Ovary (tissue), 9 donors: ENCODE measurements around the gene PODXL2. TPM values are rescaled to one million over a fixed set of nuclear protein-coding genes. Genes with fewer than 3 reads are reported as not detected.

Source experiments
- DNase-seq, 5 donors: peaks; one replicate each; pipeline ENCODE4 v3.0.0-alpha.2; 2019 to 2020
- H3K27ac ChIP-seq, 2 donors: fragments of 200-600 bp; one replicate each; pipeline versions ENCODE4 v1.5.1 to v1.8.0; 2019 to 2022
- H3K27me3 ChIP-seq: fragments of 200-600 bp; one replicate; pipeline ENCODE4 v1.8.0; 2022
- H3K36me3 ChIP-seq: fragments of 200-600 bp; sonication (generic); one replicate; pipeline ENCODE4 v1.5.1; 2019
- H3K4me1 ChIP-seq: one replicate; pipeline ENCODE4 v1.8.1; 2013; ENCODE audit warnings: mild to moderate bottlenecking, moderate library complexity; ENCODE audit not compliant: insufficient read depth
- H3K4me3 ChIP-seq: fragments of 200-600 bp; sonication (generic); one replicate; pipeline ENCODE4 v1.5.1; 2017
- H3K9me3 ChIP-seq, 2 donors: fragments of 200-600 bp in 1 of 2; sonication (generic) in 1 of 2; one replicate each; pipeline versions ENCODE4 v1.5.1 to v1.8.1; 2013 to 2019; ENCODE audit warnings: mild to moderate bottlenecking in 1 of 2, moderate library complexity in 1 of 2
- CTCF ChIP-seq, 3 donors: fragments of 450-650 bp in 2 of 3; fragments of 200-600 bp in 1 of 3; IDR thresholded peaks; one replicate each; pipeline versions ENCODE4 v1.5.1 to v1.8.0; 2016 to 2022; ENCODE audit warnings: antibody characterized with exemption in 3 of 3, mild to moderate bottlenecking in 1 of 3
- EP300 ChIP-seq: sonication (generic); formaldehyde crosslinking; IDR thresholded peaks from one replicate; pipeline ENCODE4 v1.6.1; 2017; ENCODE audit warnings: antibody characterized with exemption
- POLR2A ChIP-seq: fragments of 450-650 bp; IDR thresholded peaks from one replicate; pipeline ENCODE4 v1.6.1; 2017; ENCODE audit warnings: antibody characterized with exemption, mild to moderate bottlenecking, moderate library complexity
- WGBS, 3 donors: extraction: QIAGEN DNeasy Blood & Tissue Kit in 1 of 3; methylation state at CpG; one replicate each; pipeline versions ENCODE4 v1.1.5 to v1.1.7; 2013 to 2017; 5-methylcytosine and 5-hydroxymethylcytosine counted together
- intact Hi-C, 4 donors: fragments of 100-400 bp; cut with DNase I; formaldehyde crosslinking; loops; one replicate each; pipeline versions ENCODE4 v1.11.0 to v1.15.1; 2022 to 2023
- polyA plus RNA-seq, 2 donors: library from polyadenylated mRNA; stranded (reverse); fragments of 200-250 nt in 1 of 2; fragments of 350-450 nt in 1 of 2; fragmentation: Illumina TruSeq in 1 of 2; extraction: RNeasy Lipid Tissue Mini Kit (QIAGEN cat#74804) in 1 of 2; gene quantifications; one replicate each; pipeline ENCODE4 v1.2.3, GENCODE V29; 2013 to 2014
- total RNA-seq, 7 donors: library from RNA; depleted of rRNA in 2 of 7; stranded (reverse); fragments of >200 nt in 2 of 7; fragmentation: NEBNext Ultra II Directional in 3 of 7; extraction: Animal tissue kit (Norgen Biotek cat#: 25700) in 3 of 7; gene quantifications; one replicate each; pipeline versions ENCODE4 v1.1.0 to v1.2.4, GENCODE V29; 2016 to 2023
- donor health status: DM: no; HTN: no; CAD: no; lungs with moderate emphysema.
- donor health status: DM: no; HTN: no; CAD: no.
- donor health status: Bipolar disorder and iron deficiency.
- donor health status: DM: yes; HTN: yes; CAD: no.
- donor health status: DM: no; HTN: no; CAD: no.
- donor health status: DM: yes; HTN: yes; CAD: no.

The PODXL2 gene
- total and polyA plus RNA-seq, 9 donors: 5.3 to 14.3 (median 8.9) TPM

DNA sequence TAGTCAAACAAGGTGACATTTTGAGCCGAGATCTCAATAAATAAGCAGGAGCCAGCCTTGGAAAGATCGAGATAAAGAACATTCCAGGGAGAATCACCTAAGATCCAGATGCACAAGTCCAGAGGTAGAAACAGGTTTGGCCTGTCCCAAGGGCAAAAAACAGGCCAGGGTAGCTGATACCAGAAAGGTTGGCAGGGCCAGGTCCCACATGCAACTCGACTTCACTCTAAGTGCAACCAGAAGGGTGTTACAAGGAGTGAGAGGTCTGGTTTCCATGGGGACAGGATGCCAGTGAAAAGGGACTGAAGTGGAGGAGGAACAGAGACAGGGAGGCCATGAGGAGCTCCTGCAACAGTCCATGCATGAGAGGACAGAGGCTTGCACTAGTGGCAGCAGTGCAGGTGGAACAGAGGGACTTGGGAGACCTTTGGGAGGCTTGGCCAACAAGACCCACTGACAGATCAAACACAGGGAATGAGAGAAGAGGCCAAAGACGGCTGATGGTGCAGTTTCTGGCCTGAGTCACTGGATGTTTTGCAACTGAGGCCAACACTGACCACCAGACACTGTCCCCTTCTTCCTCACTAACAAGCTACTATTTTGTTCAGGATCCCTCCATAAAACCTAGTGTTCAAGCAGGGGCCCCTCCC, 43.7 kb upstream of the PODXL2 start:
- Histone ChIP-seq H3K27me3 (no peaks in the 10 kb centered on the region), H3K4me3 (no peak overlapping the region), H3K36me3 (no peaks in the 10 kb centered on the region), H3K27ac (no peak overlapping the region), H3K9me3 (no peaks in the 10 kb centered on the region), H3K4me1 (peaks cover 15% of the 10 kb centered on the region)
- WGBS, 3 donors: 58 to 69% (median 64%) methylated on average over 4 of the region's 4 CpGs
- intact Hi-C loops: no loop called here
- DNase-seq: no peak
- TF ChIP-seq CTCF (IDR thresholded peaks at IDR 0.05): no peak

GRCh38 chr3:127585813-127586413, 43.1 kb upstream of the PODXL2 start:
- peaks cover 15% of the 10 kb centered on the region for H3K4me1 ChIP-seq
- intact Hi-C loops: no loop called here

GRCh38 chr3:127587876-127588275, 41.1 kb upstream of the PODXL2 start:
- Histone ChIP-seq H3K36me3 (no peaks in the 10 kb centered on the region), H3K4me3 (no peak overlapping the region), H3K9me3 (no peaks in the 10 kb centered on the region), H3K27ac (no peak overlapping the region), H3K27me3 (no peaks in the 10 kb centered on the region), H3K4me1 (peaks cover 17% of the 10 kb centered on the region)
- no peak for TF ChIP-seq CTCF (IDR thresholded peaks at IDR 0.05)
- TF ChIP-seq EP300: no peak
- TF ChIP-seq POLR2A: no peak
- no peak for DNase-seq
- intact Hi-C loops: no loop called here
- 63 to 75% (median 67%) methylated on average over 4 of the region's 4 CpGs for WGBS, 3 donors

More at GRCh38 chr3:127585813-127586413, 43.1 kb upstream of the PODXL2 start:
- WGBS, 3 donors: 90 to 96% (median 93%) methylated on average over 6 of the region's 6 CpGs
- DNase-seq: no peak
- H3K9me3 ChIP-seq: no peaks in the 10 kb centered on the region
- no peak overlapping the region for H3K27ac ChIP-seq
- no peak overlapping the region for H3K4me3 ChIP-seq
- no peaks in the 10 kb centered on the region for H3K36me3 ChIP-seq
- no peak for TF ChIP-seq EP300
- TF ChIP-seq POLR2A: no peak
- no peak for TF ChIP-seq CTCF (IDR thresholded peaks at IDR 0.05)
- H3K27me3 ChIP-seq: no peaks in the 10 kb centered on the region

DNA sequence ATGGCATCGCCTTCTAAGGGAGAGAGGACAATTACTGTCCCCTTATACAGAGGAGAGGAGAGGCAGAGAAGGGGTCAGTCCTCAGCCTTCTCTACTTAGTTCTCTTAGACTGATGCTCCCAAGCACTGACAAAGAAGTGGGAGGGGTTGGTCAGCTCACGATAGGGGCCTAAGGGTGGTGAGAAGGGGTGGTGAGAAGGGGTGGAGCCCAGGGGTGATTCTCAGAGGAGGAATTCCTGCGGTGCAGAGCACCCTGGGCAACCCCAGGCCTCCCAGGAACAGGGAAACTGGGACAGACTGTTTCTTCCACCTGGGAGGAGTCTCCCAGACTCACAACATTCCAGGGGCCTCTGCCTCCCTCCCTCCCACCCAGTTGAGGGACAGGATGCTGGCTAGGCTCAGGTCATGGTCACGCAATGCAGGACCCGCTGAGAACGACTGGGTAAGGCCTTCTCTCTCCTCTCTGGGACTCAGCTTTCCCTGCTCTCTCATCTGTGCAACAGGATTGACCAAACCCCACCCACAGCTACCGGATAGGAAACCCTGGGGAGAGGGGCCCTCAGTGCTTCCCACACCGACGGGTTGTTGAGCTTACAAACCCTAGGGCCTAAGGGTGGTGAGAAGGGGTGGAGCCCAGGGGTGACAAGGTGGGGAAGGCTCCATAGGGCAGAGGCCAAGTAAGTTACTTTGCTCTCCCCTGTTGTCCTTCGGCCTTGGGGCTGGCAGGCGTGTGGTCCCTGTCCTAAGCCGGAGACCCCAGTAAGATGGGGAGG, 40.0 kb upstream of the PODXL2 start:
- Histone ChIP-seq H3K36me3 (no peaks in the 10 kb centered on the region), H3K9me3 (no peaks in the 10 kb centered on the region), H3K4me3 (peak overlapping the region; percentile 97), H3K4me1 (peaks cover 17% of the 10 kb centered on the region), H3K27me3 (no peaks in the 10 kb centered on the region), H3K27ac (peak overlapping the region in 1 of 2 donors; percentile 80)
- no peak for TF ChIP-seq POLR2A
- no peak for TF ChIP-seq EP300
- no peak for TF ChIP-seq CTCF (IDR thresholded peaks at IDR 0.05)
- intact Hi-C loops: no loop called here
- 7 to 8% (median 8%) methylated on average over 12 of the region's 12 CpGs for WGBS, 3 donors
- no peak for DNase-seq
